Stimulated activated CD8-positive, alpha-beta memory T cell treated with anti-CD3 and anti-CD28 coated beads, Interleukin-15, amount 100 ng/mL, for 4 hours (primary cell): ENCODE results near the gene SYT3.

Experiments
- DNase-seq, 2 donors: peaks; one replicate each; pipeline ENCODE4 v3.0.0-alpha.2; 2020; ENCODE audit warnings: low read depth in 2 of 2

SYT3 gene

DNA sequence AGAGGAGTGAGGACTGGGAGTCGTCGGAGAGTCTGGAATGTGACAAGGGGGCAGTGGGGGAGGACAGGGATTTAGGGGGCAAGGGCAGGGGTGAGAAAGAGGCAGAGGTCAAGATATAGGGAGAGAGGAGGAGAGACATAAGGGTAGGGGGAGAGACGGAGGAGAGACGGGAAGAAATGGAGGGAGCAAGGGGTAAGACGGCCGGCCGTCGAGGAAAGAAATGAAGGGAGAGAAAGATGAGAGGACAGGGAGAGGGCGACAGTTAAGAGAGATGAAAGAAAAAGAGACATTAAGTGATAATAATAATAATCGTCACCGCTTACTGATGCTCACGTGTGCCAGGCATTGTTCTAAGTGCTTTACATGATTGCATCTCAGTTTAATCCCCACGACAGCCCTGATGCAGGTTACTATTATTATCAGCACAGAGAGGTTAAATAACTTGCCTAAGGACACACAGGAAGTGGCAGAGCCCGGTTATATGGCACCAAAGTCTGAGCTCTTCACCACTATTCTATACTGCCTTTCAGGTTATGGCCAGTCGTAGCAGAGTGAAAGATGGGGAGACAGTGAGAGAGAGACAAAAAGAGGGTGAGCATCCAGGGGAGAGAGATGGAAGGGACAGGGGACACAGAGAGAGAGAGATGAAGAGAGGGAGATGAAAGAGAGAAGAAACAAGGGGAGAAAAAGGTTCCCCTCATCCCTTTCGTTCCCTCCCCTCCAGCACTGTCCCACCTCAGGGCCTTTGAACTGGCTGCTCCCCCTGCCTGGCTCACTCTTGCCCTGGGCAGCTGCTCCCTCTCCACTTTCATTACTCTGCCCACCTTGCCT lies 23.2 kb upstream of the SYT3 start:
- no peak for DNase-seq

DNA sequence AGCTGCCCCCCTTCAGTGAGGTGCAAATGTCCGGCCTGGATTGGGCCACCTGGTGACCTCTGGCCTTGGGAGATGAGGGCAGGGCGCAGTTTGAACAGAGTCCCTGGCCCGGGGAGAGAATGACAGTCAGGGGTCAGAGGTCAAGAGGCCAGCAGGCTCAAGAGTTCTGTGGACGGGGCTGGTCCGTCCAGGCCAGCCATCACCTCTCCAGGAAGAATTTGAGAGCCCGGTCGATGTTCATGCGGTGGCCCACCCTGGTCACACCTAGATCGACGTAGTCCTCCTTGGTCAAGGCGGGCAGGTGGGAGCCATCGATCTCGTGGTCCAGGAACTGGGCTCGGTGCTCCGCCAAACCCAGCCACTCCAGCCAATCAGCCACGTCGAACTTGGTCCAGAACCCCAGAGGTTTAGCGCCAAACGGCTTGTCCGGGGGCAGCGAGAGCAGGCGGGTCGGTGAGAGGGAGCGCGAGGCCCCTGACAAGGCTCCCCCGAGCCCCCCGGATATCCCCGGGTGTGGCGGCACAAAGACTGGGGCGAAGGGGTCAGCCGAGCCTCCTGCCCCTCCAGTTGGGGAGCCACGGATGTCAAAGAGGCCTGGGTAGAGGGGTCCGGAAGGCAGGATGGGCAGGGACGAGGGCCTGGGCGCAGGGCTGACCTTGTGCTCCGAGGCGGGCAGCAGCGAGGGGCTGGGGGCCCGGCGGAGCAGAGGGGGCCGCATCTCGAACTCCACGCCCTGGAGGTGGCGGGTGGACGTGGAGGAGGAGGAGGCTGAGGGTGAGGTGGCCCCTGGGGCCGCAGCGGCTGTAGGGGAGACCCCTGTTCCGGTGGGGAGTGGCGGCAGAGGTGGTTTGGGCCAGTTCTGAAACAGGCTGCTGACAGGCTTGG lies 22.3 kb upstream of the SYT3 start:
- no peak for DNase-seq

DNA sequence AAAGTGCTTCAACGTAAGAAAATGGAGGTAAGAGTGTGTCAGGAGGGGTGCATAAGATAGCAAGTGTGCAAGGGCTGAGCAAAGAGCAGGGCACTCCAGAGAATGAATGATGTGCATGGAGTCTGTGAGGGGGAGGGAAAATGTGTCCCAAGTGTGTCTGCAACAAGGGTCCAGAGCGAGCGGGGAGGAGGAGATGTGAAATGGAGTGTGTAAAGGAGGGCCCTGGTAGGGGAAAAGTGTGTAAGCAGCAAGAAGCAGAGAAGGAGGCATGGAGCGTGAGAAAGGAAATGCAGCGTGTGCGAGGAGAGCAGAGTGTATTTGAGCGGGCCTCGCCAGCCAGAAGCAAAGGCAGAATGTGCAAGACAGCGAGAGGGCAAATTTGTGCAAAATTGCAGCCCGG lies 21.3 kb upstream of the SYT3 start:
- DNase-seq = no peak

DNA sequence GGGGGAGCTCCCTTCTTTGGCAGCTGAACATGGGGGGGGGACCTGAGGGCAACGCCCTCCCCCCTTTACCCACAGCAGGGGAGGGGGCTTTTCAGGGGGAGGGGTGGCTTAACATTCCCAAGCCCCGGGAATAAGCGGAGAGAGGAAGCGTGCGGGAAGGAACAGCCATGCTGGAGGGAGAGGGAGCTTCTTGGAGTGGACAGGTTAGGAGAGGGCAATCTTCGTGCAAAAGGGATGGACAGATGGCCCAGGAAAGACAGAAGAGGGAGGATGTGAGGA lies 20.3 kb upstream of the SYT3 start:
- no peak for DNase-seq

DNA sequence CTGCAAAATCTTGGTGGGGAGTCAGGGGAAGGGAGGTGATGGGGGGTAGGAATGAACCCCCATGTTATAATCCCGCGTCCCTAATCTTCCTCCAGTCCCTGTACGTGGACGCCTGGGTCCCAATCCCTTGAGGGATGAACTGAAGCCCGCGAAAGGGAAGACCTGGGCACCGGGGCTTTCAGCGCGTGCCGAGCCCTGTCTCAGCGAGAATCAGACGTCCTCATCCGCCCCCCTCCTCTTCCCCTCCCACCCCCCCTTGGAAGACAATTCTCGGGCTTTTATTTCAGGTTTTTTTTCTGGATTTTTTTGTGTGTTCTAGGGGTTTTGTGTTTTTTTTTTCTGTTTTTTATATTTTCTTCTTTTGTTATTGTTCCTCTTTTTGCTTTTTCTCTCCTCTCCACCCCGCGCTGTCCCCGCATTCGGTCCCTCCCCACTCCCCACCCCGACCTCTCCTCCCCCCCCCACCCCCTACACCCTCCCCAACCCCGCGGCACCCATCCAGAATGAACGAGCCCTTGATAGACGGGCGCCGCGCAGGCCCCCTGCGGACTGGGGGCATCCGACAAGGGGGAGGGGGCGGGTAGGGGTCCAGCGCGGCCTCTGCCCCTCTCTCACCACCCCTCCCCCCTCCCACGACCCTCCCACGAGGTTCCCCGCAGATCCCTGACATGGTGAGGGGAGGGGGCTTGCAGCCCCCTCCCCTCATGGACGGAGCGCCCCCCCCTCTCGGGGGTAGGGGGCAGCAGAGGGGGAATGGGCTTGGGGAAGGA lies 19.8 kb upstream of the SYT3 start:
- DNase-seq = no peak

DNA sequence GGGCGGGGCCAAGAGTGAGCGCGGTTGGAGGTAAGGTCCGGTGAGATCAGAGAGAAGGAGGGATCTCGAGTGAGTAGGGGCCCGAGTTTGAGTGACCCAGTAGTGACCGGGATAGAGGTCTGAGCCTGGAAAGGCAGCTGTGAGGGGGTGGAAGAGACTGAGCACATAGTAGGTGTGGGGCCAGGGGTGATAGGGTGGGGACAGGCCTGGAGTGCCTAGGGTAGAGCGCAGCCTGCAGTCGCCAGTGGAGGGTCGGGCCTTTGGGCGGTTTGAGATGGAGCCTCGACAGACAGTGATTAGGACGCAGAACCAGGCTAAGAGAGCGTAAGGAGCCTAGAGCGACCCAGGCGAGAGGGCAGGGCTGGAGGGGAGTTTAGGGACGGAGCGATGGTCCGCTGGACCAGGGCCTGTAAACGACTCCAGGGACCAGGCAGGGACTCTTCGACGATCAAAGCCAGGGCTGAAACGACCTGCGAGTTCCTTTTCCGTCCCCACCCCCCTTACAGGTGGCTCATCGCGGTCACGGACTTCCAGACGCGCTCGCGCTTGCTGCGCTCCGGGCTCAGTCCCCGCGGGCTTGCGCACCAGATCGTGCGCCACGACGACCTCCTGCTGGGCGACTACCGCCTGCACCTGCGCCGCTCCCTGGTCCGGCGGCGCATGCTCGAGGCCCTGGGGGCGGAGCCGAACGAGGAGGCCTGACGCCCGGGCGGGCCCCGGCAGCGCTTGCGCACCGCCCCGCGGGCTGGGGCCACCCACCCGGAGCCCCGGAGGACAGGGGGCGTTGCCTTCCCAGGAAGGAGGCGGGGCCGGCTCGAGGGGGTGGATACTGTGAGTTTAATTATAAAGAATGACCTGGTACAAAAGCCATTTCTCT lies 19.0 kb upstream of the SYT3 start:
- peak; percentile 30 to 45 for DNase-seq

DNA sequence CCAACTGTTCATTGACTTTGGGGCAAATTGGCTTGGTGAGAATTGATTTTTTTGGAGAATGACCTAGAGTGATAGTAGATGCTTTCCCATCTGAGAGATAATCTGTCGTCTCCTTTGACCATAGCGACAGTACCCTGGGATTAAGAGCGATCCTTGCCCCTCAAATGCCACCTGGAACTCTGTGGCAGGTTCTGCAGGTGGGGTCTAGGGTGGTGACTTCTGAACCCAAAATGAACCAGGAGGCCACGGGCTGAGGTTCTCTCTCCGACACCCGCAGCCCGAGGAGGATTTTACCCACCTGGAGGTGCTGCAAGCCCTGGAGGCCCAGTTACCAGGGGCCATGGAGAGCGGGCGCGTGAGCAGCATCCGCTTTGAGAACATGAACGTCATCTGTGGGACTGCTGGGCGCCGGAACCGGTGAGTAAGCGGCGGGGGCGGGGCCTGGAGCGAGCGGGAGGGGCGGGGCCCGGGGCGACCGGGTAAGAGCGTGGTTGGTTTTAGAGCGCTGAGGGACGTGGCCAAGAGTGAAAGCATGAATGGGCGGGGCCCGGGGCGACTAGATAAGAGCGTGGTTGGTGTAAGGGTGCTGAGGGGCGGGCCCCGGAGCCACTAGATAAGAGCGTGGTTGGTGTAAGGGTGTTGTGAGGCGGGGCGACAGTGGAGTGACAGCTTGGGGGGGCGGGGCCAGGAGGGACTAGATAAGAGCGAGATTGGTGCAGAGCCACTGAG lies 18.2 kb upstream of the SYT3 start:
- peak; percentile 70 to 74 for DNase-seq

DNA sequence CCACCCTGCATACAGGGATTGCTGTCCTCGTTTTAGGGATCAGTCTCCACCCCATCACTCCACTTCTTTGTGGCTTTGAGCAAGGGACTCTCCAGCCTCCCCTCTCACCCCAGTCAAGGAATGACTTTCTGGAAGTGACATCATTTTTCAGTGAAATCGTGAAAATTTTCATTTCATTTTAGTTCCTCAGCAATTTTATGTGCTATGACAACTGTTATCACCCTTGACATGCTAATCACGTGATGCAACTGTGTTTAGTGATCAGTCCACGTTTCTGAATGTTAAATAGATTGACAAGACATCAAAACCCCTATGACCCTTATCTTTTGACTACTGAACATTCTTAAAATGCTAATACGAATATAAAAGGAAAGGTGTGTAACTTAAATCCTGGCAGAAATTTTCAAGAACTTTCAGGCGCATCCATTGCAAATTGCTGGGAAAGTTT lies 17.6 kb upstream of the SYT3 start:
- DNase-seq = no peak

DNA sequence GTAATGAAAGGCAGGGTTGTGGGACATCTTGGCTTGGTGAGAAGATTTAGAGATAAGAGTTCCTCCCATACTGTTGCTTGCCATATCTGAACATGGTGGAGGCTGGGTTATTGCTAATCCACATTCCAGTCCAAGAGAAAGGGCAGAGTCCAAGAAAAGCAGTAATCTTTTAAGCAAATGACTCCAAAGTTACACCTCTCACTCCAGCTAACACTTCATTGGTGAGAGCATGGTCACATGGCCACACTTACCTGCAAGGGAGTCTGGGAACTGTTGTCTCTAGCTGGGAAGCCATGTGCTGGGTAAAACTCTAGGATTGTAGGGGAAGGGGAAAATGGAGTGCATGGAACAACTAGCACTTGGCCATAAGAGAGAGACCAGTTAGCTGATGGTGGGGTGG lies 15.2 kb upstream of the SYT3 start:
- DNase-seq = no peak

DNA sequence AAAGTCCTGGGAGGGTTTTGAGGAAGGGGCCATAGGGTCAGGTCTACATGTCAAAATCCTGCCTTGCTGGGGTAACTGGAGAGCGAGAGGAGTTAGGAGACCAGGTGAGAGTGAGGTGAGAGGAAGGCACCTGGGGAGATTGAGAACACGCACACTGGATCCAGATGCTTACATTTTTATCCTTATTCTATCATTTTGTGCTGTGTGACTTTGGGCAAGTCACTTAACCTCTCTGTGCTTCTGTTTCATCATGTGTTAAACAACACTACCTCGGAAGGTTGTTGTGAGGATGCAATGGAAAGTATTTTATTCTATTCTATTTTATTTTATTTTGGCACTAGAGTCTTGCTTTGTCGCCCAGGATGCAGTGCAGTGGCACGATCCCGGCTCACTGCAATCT lies 13.0 kb upstream of the SYT3 start:
- DNase-seq = no peak

DNA sequence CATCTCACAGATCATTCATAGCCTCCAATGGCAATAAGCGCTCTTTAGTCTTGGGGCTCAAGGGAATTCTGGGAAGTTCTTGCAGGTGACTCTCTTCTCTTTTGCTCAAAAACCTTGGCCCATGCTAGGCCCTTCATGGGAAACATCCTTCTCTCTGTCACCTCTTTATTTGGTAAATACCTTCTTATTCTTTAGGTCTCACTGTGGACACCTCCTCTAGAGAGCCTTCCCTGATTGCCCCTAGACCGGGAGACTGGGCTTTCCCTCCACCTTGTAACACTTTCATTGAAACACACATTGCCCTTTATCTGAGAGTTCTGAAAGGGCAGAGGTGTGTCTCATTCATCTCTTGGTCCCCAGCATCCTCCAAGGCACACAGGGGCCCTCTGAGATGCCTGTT lies 11.5 kb upstream of the SYT3 start:
- DNase-seq = no peak

DNA sequence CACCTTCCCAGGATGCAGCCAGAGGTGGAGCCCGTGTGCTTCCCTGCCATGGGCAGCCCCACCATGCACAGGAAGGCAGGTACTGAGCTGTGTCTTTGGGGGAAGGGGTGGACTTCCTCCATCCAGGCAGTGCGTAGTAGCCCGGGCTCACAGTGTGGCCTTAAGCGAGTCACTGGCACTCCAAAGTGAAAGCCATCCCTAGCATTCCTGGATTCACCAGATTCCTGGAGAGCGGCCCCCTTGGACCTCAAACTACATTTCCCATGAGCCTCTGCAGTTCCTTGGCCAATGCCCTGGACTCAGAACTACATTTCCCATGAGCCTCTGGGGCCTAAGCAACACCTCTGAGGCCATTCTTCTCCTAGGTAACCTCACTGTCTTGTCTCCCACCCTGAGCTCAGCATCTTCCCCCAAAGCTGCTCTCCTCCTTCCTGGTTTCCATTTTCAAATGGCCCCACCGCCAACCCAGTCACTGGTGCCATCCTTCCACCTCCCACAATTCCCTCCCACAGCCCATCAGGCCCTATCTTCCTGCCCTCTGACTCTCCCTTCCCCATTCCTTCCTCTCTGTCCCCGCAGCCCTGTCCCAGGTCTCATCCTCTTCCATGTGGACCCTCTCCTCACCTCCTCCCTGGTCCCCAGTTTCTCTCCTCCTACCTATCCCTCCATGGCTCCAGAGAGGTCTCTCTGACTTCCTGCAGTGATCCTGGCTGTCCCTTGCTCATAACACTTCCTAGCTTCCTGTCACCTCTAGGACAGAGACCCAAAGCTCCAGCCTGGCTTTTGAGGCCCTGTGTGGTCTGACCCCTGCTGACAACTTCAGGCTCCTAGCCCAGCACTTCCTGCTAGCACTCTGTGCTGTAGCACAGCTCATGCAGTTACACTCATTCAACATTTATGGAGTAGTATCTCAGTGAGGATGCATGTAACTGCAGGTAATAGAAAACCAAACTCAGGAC lies 10.0 kb upstream of the SYT3 start, which contains the start of gene C19orf81:
C19orf81 (plus strand) TSS at position 13 of the 959 bp plus-strand sequence; CDS start at position 13, 0 bp downstream.
- DNase-seq = no peak

DNA sequence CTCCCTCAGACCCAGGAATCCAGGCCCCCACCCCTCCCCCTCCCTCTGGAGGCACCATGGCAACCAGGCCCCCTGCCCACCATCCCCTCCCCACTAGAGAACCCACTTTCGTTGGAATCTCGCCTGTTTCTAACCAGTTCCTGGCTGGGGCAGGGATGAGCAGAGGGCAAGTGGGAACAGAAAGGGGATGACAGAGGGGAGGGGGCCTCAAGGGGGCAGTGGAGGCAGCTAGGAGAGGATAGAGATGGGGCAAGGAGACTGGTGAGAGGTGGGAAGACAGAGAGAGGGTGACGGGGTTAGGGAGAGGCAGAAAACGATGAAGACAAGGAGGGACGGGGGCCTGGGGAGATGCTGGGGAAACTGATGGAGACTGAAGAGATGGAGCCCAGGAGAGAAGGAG lies 9.0 kb upstream of the SYT3 start:
- no peak for DNase-seq

DNA sequence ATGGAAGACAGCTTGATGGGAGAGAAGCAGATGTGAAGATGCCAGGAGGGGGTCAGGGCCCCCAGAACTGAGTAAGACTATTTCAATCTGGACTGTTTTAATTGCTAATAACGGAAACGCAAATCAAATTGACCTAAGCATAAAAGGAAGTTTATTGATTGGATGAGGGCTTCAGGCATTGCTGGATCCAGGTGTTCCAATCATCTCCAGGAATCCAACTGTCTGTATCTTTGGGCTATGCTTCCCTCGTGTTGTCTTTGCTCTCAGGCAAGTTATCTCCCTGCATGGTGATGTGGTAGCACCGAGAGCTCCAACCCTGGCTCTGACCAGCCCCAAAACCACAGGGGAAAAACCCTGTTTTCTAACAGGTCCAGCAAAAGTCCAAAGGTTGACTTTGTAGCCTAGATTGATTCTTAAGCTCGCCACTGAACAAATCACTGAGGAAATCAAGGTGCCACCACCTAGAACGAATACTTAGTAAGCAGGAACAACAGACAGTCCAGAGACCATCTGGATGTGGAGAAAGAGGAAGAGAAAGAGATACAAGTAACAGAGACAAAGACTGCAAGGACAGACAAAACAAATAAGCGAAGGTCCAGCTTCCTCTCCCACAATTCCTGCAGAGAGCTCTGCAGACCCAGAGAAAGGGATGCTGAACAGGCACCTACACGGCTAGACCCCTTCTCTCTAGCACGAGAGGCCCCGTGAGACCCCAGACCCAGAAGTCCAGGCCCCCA lies 8.4 kb upstream of the SYT3 start:
- DNase-seq = no peak

DNA sequence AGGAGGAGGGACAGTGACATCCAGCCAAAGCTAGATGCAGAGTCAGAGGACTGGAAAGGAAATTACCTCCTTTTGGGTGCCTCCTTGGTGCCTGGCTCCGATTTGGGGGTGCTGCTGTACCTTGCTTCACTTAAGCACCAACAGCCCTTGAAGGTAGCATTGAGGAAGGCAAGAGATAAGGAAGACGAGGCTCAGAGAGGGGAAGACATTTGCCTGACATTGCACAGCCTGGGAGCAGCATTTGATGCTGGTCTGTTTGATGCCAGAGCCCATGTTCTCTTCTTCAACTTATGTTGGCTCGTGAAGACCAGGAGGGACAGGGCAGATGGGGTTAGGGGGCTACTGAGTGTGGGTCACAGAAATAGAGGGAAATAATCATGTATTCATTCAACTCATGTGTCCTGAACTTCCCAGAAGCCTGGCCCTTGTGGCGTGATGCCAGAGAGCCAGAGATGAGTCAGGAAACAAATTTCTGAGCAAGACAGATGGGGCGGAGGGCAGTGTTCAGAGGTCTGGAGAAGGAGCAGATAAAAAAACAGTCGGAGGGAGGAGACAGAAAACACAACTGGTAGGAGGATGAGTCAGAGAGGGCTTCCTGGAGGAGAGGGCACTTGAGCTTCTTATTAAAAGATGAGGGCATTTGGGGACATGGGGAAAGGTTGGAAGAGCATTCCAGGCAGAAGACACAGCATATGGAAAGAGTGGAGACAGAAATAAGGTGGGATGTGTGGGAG lies 6.6 kb upstream of the SYT3 start:
- DNase-seq = no peak

DNA sequence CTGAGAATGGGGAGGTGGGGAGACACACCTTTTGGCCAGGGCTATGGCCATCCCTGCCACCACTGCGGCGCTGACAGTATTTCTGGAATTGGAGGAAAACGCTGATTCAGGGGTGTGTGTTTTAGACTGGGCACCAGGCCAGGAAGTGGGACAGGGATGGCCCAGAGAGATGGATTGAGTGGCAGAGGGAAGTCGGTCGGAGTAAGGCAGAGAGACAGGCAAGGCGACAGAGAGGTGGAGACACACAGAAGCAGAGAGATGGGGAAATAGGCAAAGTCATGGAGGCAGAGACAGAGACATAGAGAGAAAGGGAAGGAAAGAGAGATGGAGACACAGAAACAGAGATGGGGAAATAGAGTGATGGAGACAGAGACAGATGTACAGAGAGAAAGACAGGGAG lies 5.4 kb upstream of the SYT3 start:
- DNase-seq = no peak

DNA sequence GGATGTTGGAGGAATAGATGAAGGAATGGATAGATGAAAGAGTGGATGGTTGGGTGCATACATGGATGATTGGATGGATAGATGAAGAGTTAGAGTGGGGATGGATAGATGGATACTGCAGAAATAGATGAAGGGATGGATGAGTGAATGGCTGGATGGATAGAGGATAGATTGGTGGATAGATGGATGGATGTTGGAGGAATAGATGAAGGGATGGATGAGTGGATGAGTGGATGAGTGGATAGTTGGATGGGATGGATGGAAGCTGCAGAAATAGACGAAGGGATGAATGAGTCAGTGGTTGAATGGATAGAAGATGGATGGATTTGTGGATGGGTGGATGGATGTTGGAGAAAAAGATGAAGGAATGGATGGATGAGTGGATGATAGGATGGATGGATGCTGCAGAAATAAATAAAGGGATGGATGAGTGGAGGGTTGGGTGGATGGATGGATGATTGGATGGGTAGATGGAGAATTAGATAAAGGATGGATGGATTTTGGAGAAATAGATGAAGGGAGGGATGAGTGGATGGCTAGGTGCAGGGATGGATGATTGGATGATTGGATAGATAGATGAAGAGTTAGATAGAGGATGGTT lies 4.7 kb upstream of the SYT3 start:
- DNase-seq = no peak

DNA sequence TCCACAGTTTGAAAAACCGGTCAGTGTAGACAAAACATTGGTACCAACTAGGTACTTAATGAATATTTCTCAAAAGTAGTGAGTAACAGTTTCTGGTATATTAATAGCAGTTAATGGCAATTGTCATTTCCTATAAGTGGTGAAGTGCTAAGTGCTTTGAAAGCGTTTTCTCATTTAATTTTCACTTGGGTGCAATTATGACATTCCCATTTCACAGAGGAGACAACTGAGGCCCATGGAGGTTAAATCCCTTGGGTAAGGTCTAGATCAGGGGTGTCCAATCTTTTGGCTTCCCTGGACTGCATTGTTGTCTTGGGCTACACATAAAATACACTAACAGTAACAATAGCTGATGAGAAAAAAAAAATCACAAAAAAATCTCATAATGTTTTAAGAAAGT lies 687 bp upstream of the SYT3 start:
- no peak for DNase-seq
